Activated CD4-positive, alpha-beta T cell treated with anti-CD3 and anti-CD28 coated beads, Interleukin-2, amount 10 ng/mL, durations not matched to agents 7 days and 5 days (primary cell): Measurements from ENCODE around the gene SH3TC1. TPM values are rescaled to one million over a fixed set of nuclear protein-coding genes. Genes with fewer than 3 reads are reported as not detected.

Source experiments
- CTCF ChIA-PET: fragments of 350-600 bp; sonication (Branson Sonifier 250); formaldehyde crosslinking; loops from one replicate; lab custom pipeline; 2021; ENCODE audit warnings: antibody characterized with exemption; lab: Charles Lee
- POLR2A ChIA-PET: fragments of 350-600 bp; sonication (Branson Sonifier 250); formaldehyde crosslinking; loops from one replicate; lab custom pipeline; 2021; ENCODE audit warnings: antibody characterized with exemption; lab: Charles Lee
- DNase-seq: peaks from one replicate; pipeline ENCODE4 v3.0.0-alpha.2; 2020
- H3K27ac Mint-ChIP-seq: one replicate; pipeline ENCODE4 v1.8.0; 2021; ENCODE audit warnings: mild to moderate bottlenecking, moderate library complexity, mixed read lengths
- H3K27me3 Mint-ChIP-seq: one replicate; pipeline ENCODE4 v1.8.0; 2021; ENCODE audit warnings: mixed read lengths
- H3K36me3 Mint-ChIP-seq: one replicate; pipeline ENCODE4 v1.8.0; 2021; ENCODE audit warnings: low read depth, mixed read lengths
- H3K4me1 Mint-ChIP-seq: one replicate; pipeline ENCODE4 v1.8.0; 2021; ENCODE audit warnings: mixed read lengths
- H3K4me3 Mint-ChIP-seq: one replicate; pipeline ENCODE4 v1.8.0; 2021; ENCODE audit warnings: mild to moderate bottlenecking, moderate library complexity, mixed read lengths
- H3K9me3 Mint-ChIP-seq: one replicate; pipeline ENCODE4 v1.8.0; 2021; ENCODE audit warnings: mixed read lengths
- total RNA-seq, 2 experiments: library from RNA; stranded (reverse); gene quantifications; one replicate each; pipeline ENCODE4 v1.2.3, GENCODE V29; 2021

The SH3TC1 gene
- total RNA-seq, 2 experiments from 2014 or later: 8.2 to 10.8 TPM

DNA sequence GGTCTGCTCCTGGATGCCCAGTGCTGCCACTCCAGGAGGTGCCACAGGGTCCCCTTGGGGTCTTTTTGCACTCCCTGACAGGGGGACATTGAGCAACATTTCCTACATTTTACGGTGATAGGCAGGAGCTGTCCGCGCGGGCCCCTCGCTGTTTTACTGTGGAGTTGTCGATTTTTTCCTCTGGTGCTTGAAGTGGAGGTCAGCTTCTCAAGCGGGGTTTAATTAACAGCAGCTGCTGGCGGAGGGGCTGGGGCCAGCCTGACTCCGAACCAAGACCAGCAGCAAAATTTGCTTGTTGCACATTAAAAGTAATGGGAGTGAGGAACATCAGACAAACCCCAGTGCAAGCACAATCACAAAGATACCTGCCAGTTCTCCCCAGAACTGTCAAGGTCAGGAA, 13.2 kb upstream of the SH3TC1 start:
- no peaks in the 10 kb centered on the region for H3K27me3 Mint-ChIP-seq
- no peak for DNase-seq
- H3K36me3 Mint-ChIP-seq: no peaks in the 10 kb centered on the region
- H3K27ac Mint-ChIP-seq: no peak overlapping the region
- no peaks in the 10 kb centered on the region for H3K9me3 Mint-ChIP-seq
- no peaks in the 10 kb centered on the region for H3K4me1 Mint-ChIP-seq
- ChIA-PET CTCF (no interaction called here), POLR2A (no interaction called here)
- H3K4me3 Mint-ChIP-seq: no peak overlapping the region

DNA sequence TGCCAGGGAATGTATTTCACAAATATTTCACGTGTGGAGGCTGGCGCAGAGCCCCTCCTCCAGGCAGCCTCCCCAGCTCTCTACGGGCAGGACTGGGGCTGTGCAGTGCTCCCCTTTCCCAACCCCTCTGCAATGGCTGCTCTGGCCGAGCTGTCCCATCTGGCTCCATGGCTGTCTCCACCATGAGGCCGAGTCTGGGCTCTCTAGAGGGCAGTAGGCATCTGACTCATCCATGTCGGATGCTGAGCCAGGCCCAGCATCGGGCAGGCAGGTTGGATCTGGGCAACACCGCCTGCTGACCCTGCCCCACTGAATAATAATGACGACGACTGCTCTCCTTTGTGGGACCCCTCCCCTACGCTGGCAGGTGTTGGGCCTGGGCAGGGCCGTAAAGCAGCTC, 11.0 kb upstream of the SH3TC1 start:
- no peak for DNase-seq
- Mint-ChIP-seq H3K9me3 (no peaks in the 10 kb centered on the region), H3K27me3 (no peaks in the 10 kb centered on the region), H3K4me1 (peaks cover 1% of the 10 kb centered on the region), H3K4me3 (no peak overlapping the region), H3K36me3 (no peaks in the 10 kb centered on the region), H3K27ac (no peak overlapping the region)
- ChIA-PET POLR2A (no interaction called here), CTCF (interaction anchor here (1.1 kb wide), 1 partner anchor 12 kb away, joined by 4 read pairs; no protein-coding TSS in a partner anchor)

DNA sequence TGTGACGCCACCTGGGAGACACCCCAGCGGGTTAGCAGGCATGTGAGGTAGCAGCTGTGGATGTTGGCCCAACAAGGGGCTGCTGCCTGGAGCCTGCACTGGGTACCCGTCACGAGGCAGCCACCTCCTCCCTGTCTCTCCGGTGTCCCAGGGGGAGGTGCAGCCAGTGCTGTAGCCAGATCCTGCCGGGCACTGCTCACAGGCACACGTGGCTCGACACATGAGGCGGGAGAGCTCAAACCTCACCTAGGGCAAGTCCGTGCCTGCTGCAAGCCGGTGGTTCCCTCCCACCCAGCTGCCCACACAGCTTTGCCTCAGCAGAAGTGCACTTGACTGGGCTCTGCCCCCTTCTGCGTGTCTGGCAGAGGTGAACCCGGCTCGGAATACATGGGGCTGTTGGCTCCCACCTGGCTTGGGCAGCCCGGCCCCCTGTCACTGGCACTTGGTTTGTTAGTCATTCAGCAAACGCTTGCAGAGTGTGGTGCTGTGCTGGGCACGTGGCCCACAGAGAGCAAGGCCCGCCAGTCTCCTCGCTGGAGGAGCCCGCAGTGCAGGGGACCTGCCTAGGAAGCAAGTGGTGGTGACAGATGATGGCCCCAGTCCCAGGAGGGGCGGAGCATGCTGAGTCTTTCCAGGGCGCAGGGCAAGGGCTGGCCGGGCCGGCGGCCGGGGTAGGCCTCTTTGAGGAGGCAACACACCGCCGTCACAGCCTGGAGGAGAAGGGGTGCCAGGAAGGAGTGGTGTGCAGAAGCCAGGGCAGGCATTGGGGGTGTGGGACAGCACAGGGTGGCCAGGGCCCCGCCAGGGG, 10.1 kb upstream of the SH3TC1 start:
- Mint-ChIP-seq H3K9me3 (no peaks in the 10 kb centered on the region), H3K36me3 (no peaks in the 10 kb centered on the region), H3K27ac (no peak overlapping the region), H3K4me1 (peaks cover 1% of the 10 kb centered on the region), H3K4me3 (no peak overlapping the region), H3K27me3 (peaks cover 2% of the 10 kb centered on the region)
- ChIA-PET CTCF (interaction anchor here (0.9 to 1.1 kb wide), 2 partner anchors 12 to 38 kb away, joined by 3 to 4 read pairs; no protein-coding TSS in a partner anchor), POLR2A (no interaction called here)
- no peak for DNase-seq

DNA sequence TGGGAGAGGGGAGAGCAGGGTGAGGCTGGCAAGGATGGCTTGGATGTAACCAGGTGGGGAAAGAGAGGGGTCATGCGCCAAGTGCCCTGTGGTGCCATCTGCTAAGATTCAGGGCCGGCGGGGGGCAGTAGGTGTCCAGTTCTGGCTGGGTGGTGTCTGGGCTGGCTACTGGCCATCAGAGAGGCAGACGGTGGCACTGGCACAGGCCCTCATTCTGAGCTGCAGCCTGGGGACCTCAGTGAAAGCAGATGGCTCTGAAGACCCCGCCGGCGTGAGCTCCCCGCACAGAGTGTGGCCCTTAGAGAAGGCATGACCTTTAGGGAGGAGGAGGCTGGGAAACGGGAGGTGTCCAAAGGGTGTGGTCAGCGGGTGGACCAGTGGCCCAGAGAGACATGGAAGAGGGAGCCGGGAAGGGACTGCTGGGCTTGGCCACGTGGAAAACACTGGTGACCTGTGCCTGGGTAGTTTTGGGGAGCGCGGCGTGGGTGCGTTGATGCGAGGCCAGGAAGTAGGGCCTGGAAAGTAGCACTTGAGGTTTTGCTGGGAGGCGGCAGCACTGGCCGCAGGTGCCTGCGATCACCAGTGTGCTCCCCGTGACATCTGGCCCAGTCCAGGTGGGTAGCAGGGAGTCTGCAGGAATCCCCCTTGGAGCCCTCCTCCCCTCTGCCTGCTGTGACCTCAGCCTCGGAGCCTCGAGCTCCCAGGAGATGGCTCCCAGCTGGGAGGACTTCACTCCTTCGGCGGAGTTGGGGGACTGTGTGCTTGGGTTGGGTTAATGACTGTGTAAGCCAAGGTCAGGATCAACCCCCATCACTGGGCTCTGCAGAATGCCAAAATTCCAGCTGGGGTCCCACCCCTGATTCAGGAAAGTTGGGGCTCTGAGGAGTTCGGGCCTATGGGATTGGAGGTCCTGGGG, 9.3 kb upstream of the SH3TC1 start:
- Mint-ChIP-seq H3K4me1 (peaks cover 1% of the 10 kb centered on the region), H3K27ac (no peak overlapping the region), H3K4me3 (no peak overlapping the region), H3K36me3 (no peaks in the 10 kb centered on the region), H3K27me3 (peaks cover 2% of the 10 kb centered on the region), H3K9me3 (no peaks in the 10 kb centered on the region)
- POLR2A ChIA-PET: no interaction called here
- CTCF ChIA-PET: interaction anchor here (1.1 kb wide), 1 partner anchor 8 kb away, joined by 3 read pairs; no protein-coding TSS in a partner anchor
- DNase-seq: no peak

DNA sequence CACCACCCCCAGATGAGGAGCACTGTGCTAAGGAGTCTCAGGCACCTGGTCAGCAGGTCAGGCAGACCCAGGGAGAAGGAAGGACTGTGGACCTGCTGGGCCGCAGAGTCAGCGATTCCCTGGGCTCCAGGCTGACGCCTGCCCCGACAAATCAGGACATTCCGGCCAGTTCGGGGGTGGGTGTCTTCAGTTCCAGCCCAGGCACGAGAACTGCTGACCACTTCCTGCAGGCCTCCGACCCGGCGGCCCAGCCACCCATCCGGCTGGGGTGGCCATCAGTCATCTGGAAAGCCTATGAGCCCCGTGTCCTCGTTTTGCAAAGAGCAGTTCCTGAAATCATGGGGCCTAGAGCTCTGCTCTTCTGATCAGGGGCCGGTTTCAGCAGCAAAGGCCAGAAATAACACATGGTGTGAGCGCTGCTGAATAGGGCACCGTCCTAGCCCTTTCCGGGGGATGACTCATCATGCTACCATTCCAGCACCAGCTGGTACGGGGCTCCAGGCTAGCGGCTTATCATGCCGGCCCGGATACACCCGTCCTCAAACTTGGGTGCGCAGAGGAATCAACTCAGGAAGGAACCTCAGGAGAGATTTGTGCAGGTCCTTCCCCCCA, 7.8 kb upstream of the SH3TC1 start:
- Mint-ChIP-seq H3K27ac (no peak overlapping the region), H3K27me3 (peaks cover 2% of the 10 kb centered on the region), H3K36me3 (no peaks in the 10 kb centered on the region), H3K4me1 (peaks cover 1% of the 10 kb centered on the region), H3K4me3 (no peak overlapping the region), H3K9me3 (no peaks in the 10 kb centered on the region)
- ChIA-PET CTCF (interaction anchor here (0.8 to 1.1 kb wide), 3 partner anchors 14 to 83 kb away, joined by 3 read pairs; no protein-coding TSS in a partner anchor), POLR2A (no interaction called here)
- DNase-seq: no peak

DNA sequence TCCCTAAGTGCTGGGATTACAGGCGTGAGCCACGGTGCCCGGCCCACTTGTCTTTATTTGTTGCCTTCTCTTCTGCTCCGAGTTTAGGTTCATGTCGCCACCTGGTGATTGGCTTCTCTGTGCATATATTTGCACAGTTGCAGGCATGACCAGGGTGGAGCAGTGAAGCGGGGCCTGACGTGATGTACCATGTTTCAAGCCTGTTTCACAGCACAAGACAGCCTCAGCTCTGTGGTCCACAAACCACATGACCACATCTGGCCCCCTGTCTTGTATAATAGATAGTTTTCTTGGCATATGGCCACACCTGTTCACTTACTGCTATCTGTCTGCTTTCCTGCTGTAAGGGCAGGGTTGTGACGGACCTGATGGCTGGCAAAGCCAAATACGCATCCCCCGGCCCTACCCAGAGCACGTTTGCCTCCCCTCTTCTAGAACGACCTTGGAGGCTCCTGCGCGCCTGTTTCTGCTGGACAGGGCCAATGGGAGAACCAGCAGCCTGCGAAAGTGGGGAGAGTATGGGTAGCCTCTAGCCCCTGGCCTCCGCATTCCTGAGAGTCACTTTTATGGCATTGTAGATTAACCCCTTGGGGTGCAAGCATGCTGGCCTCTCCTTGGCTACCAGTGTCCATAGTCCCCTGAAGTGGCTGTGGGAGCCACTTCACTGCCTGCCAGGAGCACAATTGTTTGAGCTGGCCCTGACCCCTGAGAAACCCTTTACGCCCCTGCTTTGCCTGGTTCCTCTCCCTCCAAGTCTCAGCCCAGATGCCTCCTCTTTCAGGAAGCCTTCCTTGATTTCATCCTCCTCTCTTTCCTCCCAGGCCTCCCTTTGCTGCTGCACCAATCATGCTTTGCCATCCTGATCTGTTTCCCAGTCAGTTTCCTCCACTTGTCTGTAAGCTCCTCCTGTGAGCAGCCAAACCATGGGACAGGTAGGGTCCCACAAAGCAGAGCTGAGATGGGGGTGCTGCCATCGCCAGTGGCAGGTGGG, 6.0 kb upstream of the SH3TC1 start:
- Mint-ChIP-seq H3K4me1 (peaks cover 1% of the 10 kb centered on the region), H3K4me3 (no peak overlapping the region), H3K27ac (no peak overlapping the region), H3K9me3 (no peaks in the 10 kb centered on the region), H3K27me3 (peaks cover 2% of the 10 kb centered on the region), H3K36me3 (no peaks in the 10 kb centered on the region)
- POLR2A ChIA-PET: no interaction called here
- CTCF ChIA-PET: interaction anchor here (1.1 to 1.7 kb wide), 4 partner anchors 9 to 28 kb away, joined by 3 to 4 read pairs (median 4); no protein-coding TSS in a partner anchor
- DNase-seq: peak; percentile 45

DNA sequence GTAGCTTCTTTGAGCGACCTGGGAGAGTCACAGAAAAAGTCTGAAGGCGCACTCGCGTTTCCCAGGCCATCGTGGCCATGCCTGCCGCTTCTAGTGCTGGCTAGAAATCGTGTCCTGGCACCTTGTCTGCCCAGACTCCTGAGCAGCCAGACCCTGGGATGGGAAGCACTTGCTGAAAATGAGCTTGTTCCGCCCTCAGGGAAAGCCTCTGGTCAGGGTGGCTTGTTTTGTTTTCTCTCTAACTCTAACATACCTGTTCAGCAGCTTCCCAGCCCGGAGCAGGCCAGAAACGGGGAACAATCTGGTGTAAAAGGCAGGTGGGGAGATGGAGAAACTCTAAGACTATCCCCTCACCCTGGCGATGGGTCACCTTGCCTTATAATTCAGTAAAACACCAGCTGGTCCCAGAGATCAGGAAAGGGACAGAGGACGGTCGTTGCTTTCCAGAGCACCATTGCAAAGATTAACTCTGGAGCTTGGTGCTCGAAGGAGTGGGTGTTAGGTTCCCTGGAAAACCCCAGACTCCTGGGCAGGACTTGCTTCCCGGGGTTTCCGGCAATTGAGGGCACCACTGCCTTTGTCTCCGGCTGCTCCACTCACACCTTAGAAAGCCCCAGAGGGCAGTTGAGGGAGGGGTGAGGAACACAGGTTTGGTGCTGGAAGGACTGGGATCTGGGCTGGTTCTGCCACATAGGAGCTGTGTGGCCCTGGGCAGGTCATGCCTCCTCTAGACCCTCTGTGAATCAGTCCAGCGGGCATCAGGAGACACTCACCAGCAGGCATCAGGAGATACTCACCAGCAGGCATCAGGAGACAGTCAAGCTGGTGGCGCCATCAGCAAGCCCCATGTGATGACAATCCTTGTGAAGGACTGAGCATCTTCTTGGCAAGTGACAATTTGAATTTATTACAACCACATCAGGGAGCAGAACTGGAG, 4.5 kb upstream of the SH3TC1 start:
- Mint-ChIP-seq H3K4me3 (no peak overlapping the region), H3K27ac (no peak overlapping the region), H3K9me3 (no peaks in the 10 kb centered on the region), H3K36me3 (no peaks in the 10 kb centered on the region), H3K4me1 (peaks cover 14% of the 10 kb centered on the region), H3K27me3 (peaks cover 2% of the 10 kb centered on the region)
- DNase-seq: no peak
- ChIA-PET CTCF (interaction anchor here (0.8 to 1.7 kb wide), 5 partner anchors 7 to 20 kb away, joined by 3 to 4 read pairs (median 4); no protein-coding TSS in a partner anchor), POLR2A (no interaction called here)

DNA sequence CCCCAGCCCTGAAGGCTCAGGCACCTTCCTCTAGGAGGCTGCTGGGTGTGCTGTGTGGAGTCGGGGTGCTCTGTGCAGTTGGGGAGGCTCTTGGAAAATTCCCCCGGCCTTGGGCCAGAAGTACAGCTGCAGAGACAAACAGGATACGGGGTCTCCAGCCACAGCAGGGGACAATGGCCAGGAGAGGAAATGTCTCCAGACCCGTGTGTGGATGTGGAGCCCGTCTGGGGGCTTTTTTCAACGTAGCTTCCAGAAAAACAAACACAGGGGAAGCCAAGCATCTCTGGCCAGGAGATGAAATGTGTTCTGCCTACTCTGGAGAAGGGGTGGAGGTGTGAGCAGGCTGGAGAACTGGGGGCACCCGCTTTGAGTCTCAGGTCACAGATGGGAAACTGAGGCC, 3.7 kb upstream of the SH3TC1 start:
- no peak for DNase-seq
- Mint-ChIP-seq H3K9me3 (no peaks in the 10 kb centered on the region), H3K27ac (no peak overlapping the region), H3K27me3 (peaks cover 2% of the 10 kb centered on the region), H3K4me1 (peaks cover 23% of the 10 kb centered on the region), H3K36me3 (no peaks in the 10 kb centered on the region), H3K4me3 (no peak overlapping the region)
- ChIA-PET POLR2A (no interaction called here), CTCF (interaction anchor here (1.4 kb wide), 1 partner anchor 8 kb away, joined by 4 read pairs; no protein-coding TSS in a partner anchor)

DNA sequence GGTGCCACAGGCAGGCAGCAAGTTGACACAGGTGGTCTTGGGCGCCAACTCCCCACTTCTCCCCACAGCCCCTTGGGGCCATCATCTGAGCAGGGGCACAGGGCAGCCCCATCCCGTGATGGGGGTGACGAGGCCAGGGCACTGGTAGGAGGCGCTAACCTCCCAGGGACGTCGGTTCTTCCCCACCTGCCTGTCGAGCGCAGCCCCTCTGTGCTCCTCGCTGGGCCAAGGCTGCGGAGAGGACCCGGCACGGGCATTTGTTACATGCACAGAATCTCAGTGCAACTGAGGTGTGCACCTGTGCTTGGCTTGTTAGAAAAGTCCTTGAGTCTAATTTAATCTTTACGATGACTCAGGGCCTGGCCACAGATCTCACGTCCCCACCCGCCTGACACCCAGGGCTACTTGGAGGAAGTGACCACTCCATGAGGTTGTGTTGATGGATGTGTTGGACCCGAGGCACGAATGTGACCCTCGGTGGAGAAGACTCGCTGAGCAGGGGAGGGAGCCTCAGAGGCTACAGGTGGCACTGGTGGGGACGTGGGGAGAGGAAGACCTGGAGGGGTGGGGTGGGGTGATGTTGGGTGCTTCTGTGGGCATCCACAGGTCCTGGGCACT, 3.1 kb upstream of the SH3TC1 start:
- Mint-ChIP-seq H3K27ac (no peak overlapping the region), H3K4me1 (peaks cover 28% of the 10 kb centered on the region), H3K4me3 (no peak overlapping the region), H3K9me3 (no peaks in the 10 kb centered on the region), H3K27me3 (peaks cover 2% of the 10 kb centered on the region), H3K36me3 (no peaks in the 10 kb centered on the region)
- DNase-seq: no peak
- CTCF ChIA-PET: interaction anchor here (2.0 kb wide), 1 partner anchor 46 kb away, joined by 7 read pairs; no protein-coding TSS in a partner anchor
- POLR2A ChIA-PET: no interaction called here

DNA sequence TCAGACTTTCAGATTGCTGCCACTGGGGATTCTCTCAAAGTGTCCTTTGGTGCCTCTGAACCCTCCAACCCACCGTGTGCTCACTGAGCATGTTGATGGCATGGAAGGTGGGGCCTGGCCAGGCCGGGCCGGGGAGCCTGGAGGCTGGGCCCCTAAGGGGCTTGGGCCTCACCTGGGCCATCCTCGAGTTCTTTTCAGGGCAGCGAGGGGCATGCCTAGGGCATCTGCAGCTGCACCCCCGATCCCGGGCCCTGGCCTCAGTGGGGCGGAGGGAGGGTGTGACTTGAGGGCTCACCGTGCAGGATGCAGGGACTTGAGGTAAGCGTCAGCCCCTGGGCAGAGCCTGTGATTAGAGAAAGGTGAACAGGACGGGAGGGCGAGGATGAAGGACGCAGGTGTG, 1.6 kb upstream of the SH3TC1 start:
- DNase-seq: no peak
- Mint-ChIP-seq H3K36me3 (no peaks in the 10 kb centered on the region), H3K4me1 (peaks cover 40% of the 10 kb centered on the region), H3K4me3 (no peak overlapping the region), H3K27ac (no peak overlapping the region), H3K9me3 (no peaks in the 10 kb centered on the region), H3K27me3 (peaks cover 2% of the 10 kb centered on the region)
- CTCF ChIA-PET: interaction anchor here (1.0 to 2.0 kb wide), 3 partner anchors 8 to 44 kb away, joined by 3 to 7 read pairs (median 5); no protein-coding TSS in a partner anchor
- POLR2A ChIA-PET: no interaction called here
